Measurements from ENCODE around the gene UBE3C.

DNA sequence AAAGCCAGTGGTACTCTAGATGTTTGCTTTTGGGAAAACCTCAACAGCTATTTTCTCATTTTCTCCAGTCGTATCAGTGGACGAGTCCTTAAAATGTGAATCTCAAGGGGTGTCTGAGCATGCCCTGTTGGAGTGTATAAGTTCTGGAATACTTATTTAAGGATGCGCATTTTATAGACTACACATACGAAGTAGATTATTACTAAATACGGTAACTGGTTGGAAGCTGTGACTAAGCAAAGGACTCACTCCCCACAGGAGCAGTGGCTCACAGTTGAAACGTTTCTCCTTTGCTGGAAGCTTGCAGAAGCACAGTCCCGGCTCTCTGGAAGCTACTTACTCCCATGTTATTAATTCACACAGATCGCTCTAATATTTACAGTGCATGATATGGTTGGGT, 107.3 kb downstream of the UBE3C start:
- TF ChIP-seq, protein P1, sequence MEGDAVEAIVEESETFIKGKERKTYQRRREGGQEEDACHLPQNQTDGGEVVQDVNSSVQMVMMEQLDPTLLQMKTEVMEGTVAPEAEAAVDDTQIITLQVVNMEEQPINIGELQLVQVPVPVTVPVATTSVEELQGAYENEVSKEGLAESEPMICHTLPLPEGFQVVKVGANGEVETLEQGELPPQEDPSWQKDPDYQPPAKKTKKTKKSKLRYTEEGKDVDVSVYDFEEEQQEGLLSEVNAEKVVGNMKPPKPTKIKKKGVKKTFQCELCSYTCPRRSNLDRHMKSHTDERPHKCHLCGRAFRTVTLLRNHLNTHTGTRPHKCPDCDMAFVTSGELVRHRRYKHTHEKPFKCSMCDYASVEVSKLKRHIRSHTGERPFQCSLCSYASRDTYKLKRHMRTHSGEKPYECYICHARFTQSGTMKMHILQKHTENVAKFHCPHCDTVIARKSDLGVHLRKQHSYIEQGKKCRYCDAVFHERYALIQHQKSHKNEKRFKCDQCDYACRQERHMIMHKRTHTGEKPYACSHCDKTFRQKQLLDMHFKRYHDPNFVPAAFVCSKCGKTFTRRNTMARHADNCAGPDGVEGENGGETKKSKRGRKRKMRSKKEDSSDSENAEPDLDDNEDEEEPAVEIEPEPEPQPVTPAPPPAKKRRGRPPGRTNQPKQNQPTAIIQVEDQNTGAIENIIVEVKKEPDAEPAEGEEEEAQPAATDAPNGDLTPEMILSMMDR (IDR thresholded peaks at IDR 0.05 in 8 of 11, conservative IDR thresholded peaks at IDR 0.05 in 3 of 11): no peak
- TF ChIP-seq POLR2A (IDR thresholded peaks at IDR 0.05): no peak

All from spleen (tissue), 7 donors.